ENCODE data around the gene TSFM. TPM values are rescaled to one million over a fixed set of nuclear protein-coding genes. Genes with fewer than 3 reads are reported as not detected.

TSFM gene
- total and polyA plus RNA-seq, 4 donors, result 14.6 to 60.5 (median 38.2) TPM

GRCh38 chr12:57844709-57845477, 62.3 kb downstream of the TSFM start (continued):
- TF ChIP-seq ZBTB33 (IDR thresholded peaks at IDR 0.05), result no peak
- peak; percentile 72 for TF ChIP-seq NR2F2 (IDR thresholded peaks at IDR 0.05)

- under 1% methylated on average over 81 of the region's 81 CpGs for WGBS
- peaks cover 15 to 43% (median 40%) of the 10 kb centered on the region in 4 donors for H3K4me1 ChIP-seq (ENCODE audit: control insufficient read depth in 4 of 4, insufficient read depth in 4 of 4, low read length in 3 of 4)
- peak overlapping the region; percentile 98 to 99 for H3K27ac ChIP-seq (ENCODE audit: low read depth in 1 of 2, low read length in 2 of 2)
- no peaks in the 10 kb centered on the region for H3K27me3 ChIP-seq (ENCODE audit: control insufficient read depth in 4 of 4, insufficient read depth in 4 of 4, low read length in 3 of 4)
- no peaks in the 10 kb centered on the region for H3K36me3 ChIP-seq (ENCODE audit: control insufficient read depth in 4 of 4, insufficient read depth in 3 of 4, low read depth in 1 of 4, low read length in 3 of 4)
- peak overlapping the region; percentile 75 to 97 (median 93) for H3K4me3 ChIP-seq (ENCODE audit: low read depth in 1 of 3, low read length in 3 of 3)
- TF ChIP-seq YY1 (IDR thresholded peaks at IDR 0.05) (no peak), HNF4G (IDR thresholded peaks at IDR 0.05) (no peak), GABPA (IDR thresholded peaks at IDR 0.05 in 1 of 2, conservative IDR thresholded peaks at IDR 0.05 in 1 of 2) (peak in 1 of 2 donors; percentile 5), REST (IDR thresholded peaks at IDR 0.05) (no peak), FOXA1 (IDR thresholded peaks at IDR 0.05) (peak; percentile 31), NR2F2 (IDR thresholded peaks at IDR 0.05) (no peak), MAX (IDR thresholded peaks at IDR 0.05) (no peak), JUND (IDR thresholded peaks at IDR 0.05) (no peak), RXRA (IDR thresholded peaks at IDR 0.05) (peak in 1 of 2 donors; percentile 11), FOXA2 (IDR thresholded peaks at IDR 0.05) (peak; percentile 47), CTCF (IDR thresholded peaks at IDR 0.05; ENCODE audit: low read depth, low read length, missing input control) (no peak), EGR1 (IDR thresholded peaks at IDR 0.05; ENCODE audit: low read depth in 2 of 2) (peak; percentile 45 to 59), HNF4A (conservative IDR thresholded peaks at IDR 0.05) (peak; percentile 26 to 33), SP1 (IDR thresholded peaks at IDR 0.05) (peak; percentile 25), ATF3 (IDR thresholded peaks at IDR 0.05) (no peak)
- DNase-seq (ENCODE audit: low spot score), result peak; percentile 79
- H3K9me3 ChIP-seq (ENCODE audit: control insufficient read depth in 4 of 4, low read length in 3 of 4), result no peaks in the 10 kb centered on the region
- peak overlapping the region; percentile 73 to 92 for H3K9ac ChIP-seq (ENCODE audit: low read depth in 1 of 2, low read length in 2 of 2)
Observed at GRCh38 chr12:57845478-57846284, 63.1 kb downstream of the TSFM start.

Measured in liver (tissue), 9 donors.